ACHN (cell line): ENCODE results near the gene KIF20A.
"Not testable (repeated sequence)": the region's sequence is repeated elsewhere in the genome, so short reads cannot be mapped to it uniquely, and the experiment has no call there.

Source experiments
- DNase-seq: peaks from one replicate; pipeline ENCODE4 v3.0.0-alpha.2; 2015
- in situ Hi-C: cut with HindIII; loops from 2 replicates; pipeline ENCODE4 v1.10.0; 2017; ENCODE audit warnings: low sequenced_read_pairs, low pct_ligation_motif_present, low pct_unique_long_range_greater_than_20kb

The KIF20A gene

DNA sequence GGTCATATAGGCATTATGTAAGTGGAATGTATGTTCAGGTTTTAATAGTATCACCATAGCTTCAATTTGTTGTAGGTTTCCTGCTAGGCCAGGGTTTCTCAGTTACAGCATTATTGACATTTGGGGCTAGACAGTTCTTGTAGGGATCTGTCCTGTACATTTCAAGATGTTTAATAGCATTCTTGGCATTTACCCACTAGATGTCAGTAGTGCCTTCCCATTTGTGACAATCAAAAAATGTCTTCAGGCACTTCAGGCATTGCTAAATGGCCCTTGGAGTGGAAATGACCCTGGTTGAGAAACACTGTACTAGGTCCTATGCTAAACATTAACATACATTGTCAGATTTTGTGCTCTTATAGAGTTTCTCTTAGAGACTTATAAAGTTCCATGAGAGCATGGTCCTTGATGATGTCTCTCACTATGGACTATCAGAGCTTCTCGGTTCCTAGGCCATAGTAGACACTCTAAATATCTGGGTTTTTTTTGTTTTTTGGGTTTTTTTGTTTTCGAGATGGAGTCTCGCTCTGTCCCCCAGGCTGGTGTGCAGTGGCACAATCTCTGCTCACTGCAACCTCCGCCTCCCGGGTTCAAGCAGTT is 1.4 kb downstream of the KIF20A start:
- DNase-seq, result peak; percentile 71
- in situ Hi-C loops, result no loop called here

GRCh38 chr5:138180841-138181240 is 1.9 kb downstream of the KIF20A start:
- no peak for DNase-seq
- in situ Hi-C loops, result no loop called here

DNA sequence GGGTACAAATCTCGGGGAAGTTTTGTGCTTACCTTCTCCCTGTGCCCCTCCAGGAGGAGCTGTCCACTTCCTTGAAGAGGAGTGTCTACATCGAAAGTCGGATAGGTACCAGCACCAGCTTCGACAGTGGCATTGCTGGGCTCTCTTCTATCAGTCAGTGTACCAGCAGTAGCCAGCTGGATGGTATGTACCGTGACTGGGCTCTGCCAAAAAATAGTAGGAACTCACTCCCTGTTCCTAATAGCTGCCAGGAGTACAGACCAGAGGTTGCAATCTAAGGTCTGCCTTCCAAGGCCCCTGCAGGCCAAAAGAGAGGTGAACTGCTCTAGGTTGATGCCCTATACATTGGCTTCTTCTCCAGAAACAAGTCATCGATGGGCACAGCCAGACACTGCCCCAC is 3.9 kb downstream of the KIF20A start:
- no peak for DNase-seq
- in situ Hi-C loops, result no loop called here

DNA sequence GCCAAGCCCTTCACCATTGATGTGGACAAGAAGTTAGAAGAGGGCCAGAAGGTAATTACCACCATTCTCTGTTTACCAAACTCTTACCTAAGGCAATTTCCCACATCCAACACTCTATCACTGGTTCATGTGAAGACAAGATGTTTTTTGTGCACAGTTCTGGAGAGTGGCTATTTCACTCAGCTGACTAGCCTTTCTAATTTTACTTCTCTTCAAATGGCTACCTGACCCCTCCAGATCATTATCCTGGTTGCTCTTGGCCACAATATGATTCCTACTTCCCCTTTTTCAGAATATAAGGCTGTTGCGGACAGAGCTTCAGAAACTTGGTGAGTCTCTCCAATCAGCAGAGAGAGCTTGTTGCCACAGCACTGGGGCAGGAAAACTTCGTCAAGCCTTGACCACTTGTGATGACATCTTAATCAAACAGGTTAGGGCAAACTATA is 7.1 kb downstream of the KIF20A start:
- no peak for DNase-seq
- in situ Hi-C loops, result no loop called here

DNA sequence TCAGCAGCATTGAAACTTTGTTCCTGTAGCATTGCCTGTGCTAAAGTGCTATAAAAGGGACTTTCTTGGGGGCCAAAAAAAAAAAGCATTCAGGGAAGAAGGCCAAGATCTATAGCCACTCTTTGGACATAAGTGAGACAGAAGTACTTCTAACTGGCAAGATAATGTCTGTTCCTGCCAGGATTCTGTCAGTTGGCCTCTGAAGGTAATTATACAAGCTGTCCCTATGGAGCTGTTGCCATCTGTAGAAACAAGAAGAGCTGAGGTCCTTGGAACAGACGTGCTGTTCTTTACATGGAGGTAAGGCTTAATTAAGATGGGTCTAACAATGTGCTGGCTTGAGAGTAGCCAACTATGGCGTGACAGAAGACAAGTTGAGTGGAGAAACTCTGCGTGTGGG is 9.7 kb downstream of the KIF20A start:
- no peak for DNase-seq
- in situ Hi-C loops, result no loop called here

DNA sequence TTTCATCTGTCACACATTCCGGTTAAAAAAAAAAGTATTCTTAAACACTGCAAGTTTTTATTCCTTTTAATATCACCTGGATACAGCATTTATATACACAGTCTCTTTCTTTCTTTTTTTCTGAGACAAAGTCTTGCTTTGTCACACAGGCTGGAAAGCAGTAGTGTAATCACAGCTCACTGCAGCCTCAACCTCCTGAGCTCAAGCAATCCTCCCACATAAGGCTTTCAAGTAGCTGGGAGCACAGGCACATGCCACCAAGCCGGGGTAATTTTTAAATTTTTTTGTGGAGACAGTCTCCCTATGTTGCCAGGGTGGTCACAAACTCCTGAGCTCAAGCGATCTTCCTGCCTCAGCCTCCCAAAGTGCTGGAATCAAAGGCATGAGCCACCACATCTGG is 13.9 kb downstream of the KIF20A start:
- in situ Hi-C loops, result no loop called here
- DNase-seq, result no peak

- DNase-seq, in situ Hi-C loops: not testable (repeated sequence)
Observed at GRCh38 chr5:138193859-138194258, 14.9 kb downstream of the KIF20A start.

DNA sequence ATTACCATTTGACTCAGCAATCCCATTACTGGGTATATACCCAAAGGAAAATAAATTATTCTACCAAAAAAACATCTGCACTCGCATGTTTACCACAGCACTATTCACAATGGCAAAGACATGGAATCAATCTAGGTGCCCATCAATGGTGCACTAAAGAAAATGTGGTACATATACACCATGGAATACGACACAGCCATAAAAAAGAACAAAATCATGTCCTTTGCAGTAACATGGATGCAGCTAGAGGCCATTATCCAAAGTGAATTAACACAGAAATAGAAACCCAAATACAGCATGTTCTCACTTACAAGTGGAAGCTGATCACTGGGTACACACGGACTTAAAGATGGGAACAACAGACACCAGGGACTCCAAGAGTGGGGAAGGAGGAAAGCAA is 32.1 kb downstream of the KIF20A start:
- in situ Hi-C loops, result no loop called here

DNA sequence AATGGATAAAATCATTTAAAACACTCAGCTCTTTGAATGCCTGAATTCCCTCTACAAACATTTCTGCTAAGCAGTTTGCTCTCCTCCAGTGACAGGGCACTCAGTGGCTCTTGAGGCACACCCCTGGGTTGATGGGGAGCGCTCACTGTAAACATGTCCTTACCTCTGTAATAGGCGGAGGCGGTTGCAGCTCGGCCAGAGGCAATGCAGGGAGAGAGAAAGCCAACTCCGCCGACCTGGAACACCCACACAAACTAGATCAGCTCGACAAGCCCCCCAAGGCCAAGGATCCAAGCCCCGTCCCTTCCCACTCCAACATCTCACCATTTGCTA is 33.9 kb downstream of the KIF20A start:
- in situ Hi-C loops, result no loop called here
- DNase-seq, result peak; percentile 13

More for the DNA sequence above, 32.1 kb downstream of the KIF20A start:
- DNase-seq, result no peak

DNA sequence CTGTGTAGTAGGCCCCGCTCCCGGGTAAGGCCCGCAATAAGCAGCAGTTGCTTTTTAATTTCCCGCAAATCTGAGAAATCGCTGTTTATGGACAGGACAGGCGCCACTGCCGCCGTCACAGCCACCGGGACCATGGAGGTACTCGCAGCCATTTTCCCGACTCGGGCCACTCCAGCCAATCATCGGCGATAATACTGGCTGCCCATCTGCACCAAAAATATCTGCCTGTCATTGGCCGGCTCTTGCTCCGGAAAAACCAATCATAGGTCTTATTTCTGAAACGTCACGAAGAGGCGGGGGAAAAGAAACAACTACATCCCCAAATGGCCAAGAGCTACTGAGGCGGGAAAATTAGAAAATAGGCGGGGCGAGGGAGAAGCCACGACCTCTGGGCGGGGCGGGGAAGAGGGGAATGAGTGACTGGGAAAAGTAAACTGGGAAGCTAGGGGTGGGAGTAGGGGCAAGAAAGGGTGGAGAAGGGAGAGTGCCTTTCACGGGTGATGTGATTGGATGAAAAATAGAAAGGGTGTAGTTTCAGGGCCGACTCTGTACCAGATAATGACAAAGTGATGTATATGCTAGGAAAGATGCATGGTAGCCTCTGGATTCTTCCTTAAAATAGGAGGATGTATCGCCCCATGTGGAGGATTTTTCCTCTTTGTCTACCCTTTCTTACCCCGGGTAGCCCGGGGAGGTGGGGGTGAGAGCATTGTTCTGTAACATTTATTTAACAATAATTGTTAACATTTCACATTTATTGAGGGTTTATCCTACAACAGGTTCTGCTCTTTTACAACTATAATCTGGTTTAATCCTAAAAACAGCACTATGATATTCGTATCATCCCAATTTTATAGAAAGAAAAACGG is 34.5 kb downstream of the KIF20A start, which contains the start of gene CDC23:
Gene CDC23, minus strand, starts transcription at position 163 of the 869 bp plus-strand sequence. Its CDS starts 11 bp downstream, at position 152.
- DNase-seq, result peak; percentile 98
- in situ Hi-C loops, result no loop called here

- in situ Hi-C loops, result no loop called here
Observed at GRCh38 chr5:138216799-138217198, 37.9 kb downstream of the KIF20A start.

DNA sequence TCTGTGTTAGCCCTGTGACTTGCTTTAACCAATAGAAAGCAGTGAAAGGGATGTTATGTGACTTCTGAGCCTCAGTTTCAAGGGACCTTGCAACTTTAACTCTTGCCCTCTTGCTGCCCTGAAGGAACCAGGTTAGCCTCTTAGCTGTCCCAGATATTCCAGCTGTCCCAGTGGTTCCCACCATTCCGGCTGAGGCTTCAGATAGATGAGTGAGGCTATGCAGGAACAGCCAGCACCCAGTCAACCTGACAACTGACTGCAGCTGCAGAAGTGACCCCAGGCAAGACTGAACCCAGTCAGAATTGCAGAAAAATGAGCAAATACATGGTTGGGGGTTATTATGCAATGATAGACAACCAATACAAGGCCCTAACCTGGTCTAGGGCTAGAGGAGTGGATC is 44.6 kb downstream of the KIF20A start:
- no peak for DNase-seq
- in situ Hi-C loops, result no loop called here

More at GRCh38 chr5:138216799-138217198, 37.9 kb downstream of the KIF20A start:
- no peak for DNase-seq

DNA sequence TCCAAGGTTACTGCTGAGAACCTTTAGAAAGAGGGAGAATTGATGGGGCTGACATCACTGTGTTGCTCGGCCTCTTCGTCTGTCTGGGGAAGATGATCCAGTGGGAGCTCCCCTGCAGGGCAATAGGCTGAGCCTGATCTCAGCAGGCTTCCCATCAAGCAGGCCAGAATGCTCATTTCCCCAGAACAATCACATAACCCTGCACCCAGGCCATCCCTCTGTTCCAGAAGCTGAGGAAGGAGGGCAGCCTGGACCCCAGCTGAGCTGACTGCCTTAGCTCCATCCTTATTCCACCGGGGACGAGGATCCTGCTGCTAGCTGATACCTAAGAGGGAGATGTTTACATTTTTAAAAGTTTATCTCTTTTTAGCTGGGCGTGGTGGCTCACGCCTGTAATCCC is 45.8 kb downstream of the KIF20A start:
- in situ Hi-C loops, result no loop called here

DNA sequence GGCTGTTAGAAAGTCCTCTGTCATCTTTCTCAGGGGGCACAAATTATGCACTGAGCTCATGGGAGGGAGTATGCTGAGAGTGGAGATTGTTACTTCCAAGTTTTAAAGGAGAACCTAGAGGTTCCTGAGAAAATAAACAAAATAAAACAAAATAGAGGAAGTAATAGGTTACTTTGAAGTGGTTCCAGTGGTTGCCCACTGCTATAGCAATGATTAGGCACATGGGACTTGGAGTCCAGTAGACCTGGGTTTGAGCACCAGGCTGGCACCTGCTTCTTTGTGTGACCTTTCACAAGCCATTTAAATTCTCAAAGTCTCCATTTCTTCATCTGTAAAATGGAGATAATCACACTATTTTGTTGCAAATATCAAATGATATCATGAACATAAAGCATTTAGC is 48.0 kb downstream of the KIF20A start:
- in situ Hi-C loops, result no loop called here
- no peak for DNase-seq

More for the DNA sequence above, 45.8 kb downstream of the KIF20A start:
- DNase-seq, result no peak

DNA sequence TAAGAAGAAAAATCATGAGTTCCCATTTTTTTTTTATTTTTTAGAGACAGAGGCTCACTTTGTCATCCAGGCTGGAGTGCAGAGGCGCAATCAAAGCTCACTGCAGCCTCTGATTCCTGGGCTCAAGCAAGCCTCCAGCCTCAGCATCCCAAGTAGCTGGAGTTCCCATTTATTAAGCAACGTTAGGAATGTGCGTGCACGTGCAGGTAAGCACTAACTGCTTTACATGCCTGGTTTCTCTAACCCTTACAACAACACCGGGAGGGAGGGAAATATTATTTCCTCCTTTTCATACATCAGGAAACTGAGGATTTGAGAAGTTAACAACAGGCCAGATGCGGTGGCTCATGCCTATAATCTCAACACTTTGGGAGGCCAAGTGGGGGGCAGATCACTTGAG is 50.5 kb downstream of the KIF20A start:
- no peak for DNase-seq
- in situ Hi-C loops, result no loop called here

DNA sequence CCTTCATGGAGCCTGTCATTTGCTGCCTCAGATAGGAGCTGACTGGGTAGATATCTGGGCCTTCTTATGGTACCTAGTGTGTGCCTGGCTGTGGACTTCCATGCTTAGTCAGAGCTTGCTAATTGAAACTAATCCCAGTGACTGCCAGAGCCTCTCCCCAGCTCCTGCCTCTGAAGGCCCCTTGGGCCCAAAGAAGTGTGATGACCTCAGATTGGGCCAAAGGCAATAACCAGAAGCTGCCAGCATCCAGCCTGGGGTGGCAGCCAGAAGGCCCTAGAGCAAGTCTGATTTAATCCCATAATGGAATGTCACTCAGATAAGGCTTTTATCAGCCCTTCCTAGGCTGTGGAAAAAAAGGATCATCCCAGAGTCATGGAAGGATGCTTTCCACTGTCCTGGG is 51.3 kb downstream of the KIF20A start:
- no peak for DNase-seq
- in situ Hi-C loops, result no loop called here

DNA sequence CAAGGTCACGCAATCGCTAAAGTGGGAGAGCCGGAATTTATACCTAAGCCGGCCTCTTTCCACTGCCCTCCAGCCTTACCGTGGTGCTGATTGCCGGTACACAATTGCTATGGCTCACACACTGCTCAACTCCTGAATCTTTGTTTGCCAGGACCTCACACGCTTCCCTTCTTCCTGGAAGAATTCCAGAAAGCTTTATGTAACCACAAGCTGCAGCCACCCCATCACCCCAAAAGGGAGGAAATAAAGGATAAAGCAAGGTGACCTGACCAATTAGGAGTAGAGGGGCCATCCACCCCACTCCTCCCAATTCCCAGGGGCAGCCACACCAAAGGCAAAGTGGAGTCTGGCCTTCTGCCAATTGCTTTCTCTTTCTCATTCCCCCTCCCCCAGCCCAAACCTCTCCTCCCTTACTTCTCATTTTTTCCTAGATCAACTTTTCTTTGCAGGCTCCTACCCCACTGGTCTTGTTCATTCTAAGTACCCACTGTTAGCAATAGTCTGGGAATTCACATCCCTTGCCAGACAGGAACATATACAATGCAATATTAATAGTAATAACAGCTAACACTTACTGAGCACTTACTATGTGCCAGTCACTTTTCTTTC is 52.2 kb downstream of the KIF20A start:
- DNase-seq, result no peak
- in situ Hi-C loops, result no loop called here

- no peak for DNase-seq
- in situ Hi-C loops, result no loop called here
Observed at GRCh38 chr5:138233280-138233679, 54.4 kb downstream of the KIF20A start.

- in situ Hi-C loops, result no loop called here
- no peak for DNase-seq
Observed at GRCh38 chr5:138234651-138235050, 55.7 kb downstream of the KIF20A start.
